MM.1S (cell line): ENCODE measurements around the gene SPOCK1.

Experiments
- DNase-seq: peaks from one replicate; pipeline ENCODE4 v3.0.0-alpha.2; 2015
- H2AFZ ChIP-seq: fragments of 300-600 bp; sonication (generic); 2 replicates; pipeline ENCODE4 v1.6.0; 2016; ENCODE audit warnings: antibody characterized with exemption, low read length
- H3F3A ChIP-seq: fragments of 300-600 bp; sonication (generic); 2 replicates; pipeline ENCODE4 v1.6.1; 2016; ENCODE audit warnings: mild to moderate bottlenecking, antibody characterized with exemption, low read length, moderate library complexity, mixed read lengths; ENCODE audit not compliant: insufficient read depth
- H3K27ac ChIP-seq: fragments of 300-600 bp; sonication (generic); 2 replicates; pipeline ENCODE4 v1.5.1; 2016; ENCODE audit warnings: mild to moderate bottlenecking, low read length
- H3K27me3 ChIP-seq: fragments of 300-600 bp; sonication (generic); replicated peaks from 2 replicates; pipeline ENCODE4 v1.6.0; 2016; ENCODE audit warnings: low read length; ENCODE audit not compliant: insufficient read depth
- H3K36me3 ChIP-seq: fragments of 300-600 bp; sonication (generic); replicated peaks from 2 replicates; pipeline ENCODE4 v1.6.1; 2016; ENCODE audit warnings: mild to moderate bottlenecking, low read length, mixed read lengths; ENCODE audit not compliant: insufficient read depth
- H3K4me1 ChIP-seq: fragments of 300-600 bp; sonication (generic); 2 replicates; pipeline ENCODE4 v1.6.1; 2016; ENCODE audit warnings: low read length, mixed read lengths
- H3K4me2 ChIP-seq: fragments of 300-600 bp; sonication (generic); 2 replicates; pipeline ENCODE4 v1.6.0; 2016; ENCODE audit warnings: low read depth, low read length
- H3K4me3 ChIP-seq: fragments of 300-600 bp; sonication (generic); 2 replicates; pipeline ENCODE4 v1.5.1; 2016; ENCODE audit warnings: low read length, mixed read lengths
- H3K79me2 ChIP-seq: fragments of 300-600 bp; sonication (generic); 2 replicates; pipeline ENCODE4 v1.6.1; 2016; ENCODE audit warnings: mixed run types, low read length, mixed read lengths
- H3K9ac ChIP-seq: fragments of 300-600 bp; sonication (generic); 2 replicates; pipeline ENCODE4 v1.6.1; 2016; ENCODE audit warnings: low read length, mixed read lengths
- H3K9me2 ChIP-seq: fragments of 300-600 bp; sonication (generic); replicated peaks from 2 replicates; pipeline ENCODE4 v1.6.1; 2016; ENCODE audit warnings: mild to moderate bottlenecking, low read length, mixed read lengths; ENCODE audit not compliant: insufficient read depth
- H3K9me3 ChIP-seq: fragments of 300-600 bp; sonication (generic); replicated peaks from 2 replicates; pipeline ENCODE4 v1.6.1; 2016; ENCODE audit warnings: mild to moderate bottlenecking, low read length, mixed read lengths; ENCODE audit not compliant: insufficient read depth
- H4K20me1 ChIP-seq: fragments of 300-600 bp; sonication (generic); 2 replicates; pipeline ENCODE4 v1.6.1; 2016; ENCODE audit warnings: mild to moderate bottlenecking, low read length, moderate library complexity, mixed read lengths; ENCODE audit not compliant: insufficient read depth
- EZH2 ChIP-seq: fragments of 300-600 bp; sonication (generic); optimal IDR thresholded peaks from 2 replicates; pipeline ENCODE3; 2017; ENCODE audit warnings: low read depth, mild to moderate bottlenecking, antibody characterized with exemption, low read length, mixed read lengths
- EZH2phosphoT487 ChIP-seq: fragments of 300-600 bp; sonication (generic); IDR thresholded peaks from 2 replicates; pipeline ENCODE4 v1.6.1; 2018; ENCODE audit warnings: antibody characterized with exemption, low read length
- TF ChIP-seq, protein P1 (sequence below): fragments of 300-600 bp; sonication (generic); IDR thresholded peaks from 2 replicates; pipeline ENCODE4 v1.5.1; 2016; ENCODE audit warnings: antibody characterized with exemption, low read length, mixed read lengths

The SPOCK1 gene

GRCh38 chr5:137383909-137384308, 115.2 kb downstream of the SPOCK1 start:
- no peak for DNase-seq
- no peak overlapping the region for H3K27ac ChIP-seq
- no peaks in the 10 kb centered on the region for H4K20me1 ChIP-seq
- no peak for TF ChIP-seq EZH2
- no peak for TF ChIP-seq EZH2phosphoT487
- TF ChIP-seq, protein P1, sequence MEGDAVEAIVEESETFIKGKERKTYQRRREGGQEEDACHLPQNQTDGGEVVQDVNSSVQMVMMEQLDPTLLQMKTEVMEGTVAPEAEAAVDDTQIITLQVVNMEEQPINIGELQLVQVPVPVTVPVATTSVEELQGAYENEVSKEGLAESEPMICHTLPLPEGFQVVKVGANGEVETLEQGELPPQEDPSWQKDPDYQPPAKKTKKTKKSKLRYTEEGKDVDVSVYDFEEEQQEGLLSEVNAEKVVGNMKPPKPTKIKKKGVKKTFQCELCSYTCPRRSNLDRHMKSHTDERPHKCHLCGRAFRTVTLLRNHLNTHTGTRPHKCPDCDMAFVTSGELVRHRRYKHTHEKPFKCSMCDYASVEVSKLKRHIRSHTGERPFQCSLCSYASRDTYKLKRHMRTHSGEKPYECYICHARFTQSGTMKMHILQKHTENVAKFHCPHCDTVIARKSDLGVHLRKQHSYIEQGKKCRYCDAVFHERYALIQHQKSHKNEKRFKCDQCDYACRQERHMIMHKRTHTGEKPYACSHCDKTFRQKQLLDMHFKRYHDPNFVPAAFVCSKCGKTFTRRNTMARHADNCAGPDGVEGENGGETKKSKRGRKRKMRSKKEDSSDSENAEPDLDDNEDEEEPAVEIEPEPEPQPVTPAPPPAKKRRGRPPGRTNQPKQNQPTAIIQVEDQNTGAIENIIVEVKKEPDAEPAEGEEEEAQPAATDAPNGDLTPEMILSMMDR = no peak
- H3F3A ChIP-seq = no peaks in the 10 kb centered on the region
- no peak overlapping the region for H2AFZ ChIP-seq
- no peaks in the 10 kb centered on the region for H3K27me3 ChIP-seq
- H3K9me2 ChIP-seq = no peaks in the 10 kb centered on the region
- H3K9ac ChIP-seq = no peak overlapping the region
- no peaks in the 10 kb centered on the region for H3K36me3 ChIP-seq
- no peaks in the 10 kb centered on the region for H3K4me1 ChIP-seq
- H3K9me3 ChIP-seq = no peaks in the 10 kb centered on the region
- H3K4me3 ChIP-seq = no peak overlapping the region
- no peaks in the 10 kb centered on the region for H3K79me2 ChIP-seq
- H3K4me2 ChIP-seq = no peak overlapping the region

DNA sequence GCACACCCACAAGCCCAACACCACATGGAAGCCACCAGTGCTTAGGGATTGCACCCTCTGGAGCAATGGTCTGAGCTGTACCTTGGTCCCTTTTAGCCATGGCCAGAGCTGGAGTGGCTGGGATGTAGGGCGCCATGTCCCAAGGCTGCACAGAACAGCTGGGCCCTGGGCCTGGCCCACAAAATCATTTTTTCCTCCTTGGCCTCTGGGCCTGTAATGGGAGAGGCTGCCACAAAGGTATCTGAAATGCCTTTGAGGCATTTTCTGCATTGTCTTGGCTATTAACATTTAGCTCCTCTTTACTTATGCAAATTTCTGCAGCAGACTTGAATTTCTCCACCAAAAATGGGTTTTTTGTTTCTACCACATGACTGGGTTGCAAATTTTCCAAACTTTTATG, 117.6 kb downstream of the SPOCK1 start:
- no peak overlapping the region for H3K27ac ChIP-seq
- H3K36me3 ChIP-seq = no peaks in the 10 kb centered on the region
- no peaks in the 10 kb centered on the region for H3K9me2 ChIP-seq
- H3K4me1 ChIP-seq = no peaks in the 10 kb centered on the region
- no peaks in the 10 kb centered on the region for H3K9me3 ChIP-seq
- H3K4me3 ChIP-seq = no peak overlapping the region
- DNase-seq = no peak
- no peaks in the 10 kb centered on the region for H3F3A ChIP-seq
- no peaks in the 10 kb centered on the region for H3K79me2 ChIP-seq
- TF ChIP-seq EZH2phosphoT487 (no peak), EZH2 (no peak)
- TF ChIP-seq, protein P1 = no peak
- no peak overlapping the region for H3K9ac ChIP-seq
- no peak overlapping the region for H2AFZ ChIP-seq
- no peaks in the 10 kb centered on the region for H3K27me3 ChIP-seq
- no peak overlapping the region for H3K4me2 ChIP-seq
- H4K20me1 ChIP-seq = no peaks in the 10 kb centered on the region

GRCh38 chr5:137379555-137380286, 119.4 kb downstream of the SPOCK1 start:
- H3K9me2 ChIP-seq = no peaks in the 10 kb centered on the region
- H3F3A ChIP-seq = no peaks in the 10 kb centered on the region
- no peaks in the 10 kb centered on the region for H3K27me3 ChIP-seq
- H2AFZ ChIP-seq = no peak overlapping the region
- H4K20me1 ChIP-seq = no peaks in the 10 kb centered on the region
- TF ChIP-seq EZH2phosphoT487 (no peak), EZH2 (no peak)
- TF ChIP-seq, protein P1 = no peak
- no peaks in the 10 kb centered on the region for H3K36me3 ChIP-seq
- no peaks in the 10 kb centered on the region for H3K79me2 ChIP-seq
- no peak overlapping the region for H3K4me2 ChIP-seq
- H3K9ac ChIP-seq = no peak overlapping the region
- no peak for DNase-seq
- H3K4me1 ChIP-seq = no peaks in the 10 kb centered on the region
- no peak overlapping the region for H3K27ac ChIP-seq
- H3K4me3 ChIP-seq = no peak overlapping the region
- H3K9me3 ChIP-seq = no peaks in the 10 kb centered on the region
